ENCODE data around the gene ANO4.

GRCh38 chr12:101115326-101115725, 320.8 kb downstream of the ANO4 start:
- TF ChIP-seq ZFP3 (CRISPR knock-in tag; IDR thresholded peaks at IDR 0.05) (no peak), ARNTL (CRISPR knock-in tag; IDR thresholded peaks at IDR 0.05; ENCODE audit: borderline replicate concordance, low read depth) (no peak), PATZ1 (CRISPR knock-in tag; IDR thresholded peaks at IDR 0.05; ENCODE audit: borderline replicate concordance) (no peak), ESRRG (CRISPR knock-in tag; IDR thresholded peaks at IDR 0.05) (no peak), CSDC2 (CRISPR knock-in tag; IDR thresholded peaks at IDR 0.05) (no peak), OSR1 (CRISPR knock-in tag; IDR thresholded peaks at IDR 0.05) (no peak), ZNF70 (CRISPR knock-in tag; IDR thresholded peaks at IDR 0.05) (no peak), ZFP30 (CRISPR knock-in tag; IDR thresholded peaks at IDR 0.05) (no peak)
- TF ChIP-seq, protein P1, sequence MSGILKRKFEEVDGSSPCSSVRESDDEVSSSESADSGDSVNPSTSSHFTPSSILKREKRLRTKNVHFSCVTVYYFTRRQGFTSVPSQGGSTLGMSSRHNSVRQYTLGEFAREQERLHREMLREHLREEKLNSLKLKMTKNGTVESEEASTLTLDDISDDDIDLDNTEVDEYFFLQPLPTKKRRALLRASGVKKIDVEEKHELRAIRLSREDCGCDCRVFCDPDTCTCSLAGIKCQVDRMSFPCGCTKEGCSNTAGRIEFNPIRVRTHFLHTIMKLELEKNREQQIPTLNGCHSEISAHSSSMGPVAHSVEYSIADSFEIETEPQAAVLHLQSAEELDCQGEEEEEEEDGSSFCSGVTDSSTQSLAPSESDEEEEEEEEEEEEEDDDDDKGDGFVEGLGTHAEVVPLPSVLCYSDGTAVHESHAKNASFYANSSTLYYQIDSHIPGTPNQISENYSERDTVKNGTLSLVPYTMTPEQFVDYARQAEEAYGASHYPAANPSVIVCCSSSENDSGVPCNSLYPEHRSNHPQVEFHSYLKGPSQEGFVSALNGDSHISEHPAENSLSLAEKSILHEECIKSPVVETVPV (CRISPR knock-in tag; IDR thresholded peaks at IDR 0.05): no peak
- TF ChIP-seq, protein P2, sequence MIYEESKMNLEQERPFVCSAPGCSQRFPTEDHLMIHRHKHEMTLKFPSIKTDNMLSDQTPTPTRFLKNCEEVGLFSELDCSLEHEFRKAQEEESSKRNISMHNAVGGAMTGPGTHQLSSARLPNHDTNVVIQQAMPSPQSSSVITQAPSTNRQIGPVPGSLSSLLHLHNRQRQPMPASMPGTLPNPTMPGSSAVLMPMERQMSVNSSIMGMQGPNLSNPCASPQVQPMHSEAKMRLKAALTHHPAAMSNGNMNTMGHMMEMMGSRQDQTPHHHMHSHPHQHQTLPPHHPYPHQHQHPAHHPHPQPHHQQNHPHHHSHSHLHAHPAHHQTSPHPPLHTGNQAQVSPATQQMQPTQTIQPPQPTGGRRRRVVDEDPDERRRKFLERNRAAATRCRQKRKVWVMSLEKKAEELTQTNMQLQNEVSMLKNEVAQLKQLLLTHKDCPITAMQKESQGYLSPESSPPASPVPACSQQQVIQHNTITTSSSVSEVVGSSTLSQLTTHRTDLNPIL (CRISPR knock-in tag; IDR thresholded peaks at IDR 0.05; ENCODE audit: low read depth): no peak
- TF ChIP-seq, protein P3, sequence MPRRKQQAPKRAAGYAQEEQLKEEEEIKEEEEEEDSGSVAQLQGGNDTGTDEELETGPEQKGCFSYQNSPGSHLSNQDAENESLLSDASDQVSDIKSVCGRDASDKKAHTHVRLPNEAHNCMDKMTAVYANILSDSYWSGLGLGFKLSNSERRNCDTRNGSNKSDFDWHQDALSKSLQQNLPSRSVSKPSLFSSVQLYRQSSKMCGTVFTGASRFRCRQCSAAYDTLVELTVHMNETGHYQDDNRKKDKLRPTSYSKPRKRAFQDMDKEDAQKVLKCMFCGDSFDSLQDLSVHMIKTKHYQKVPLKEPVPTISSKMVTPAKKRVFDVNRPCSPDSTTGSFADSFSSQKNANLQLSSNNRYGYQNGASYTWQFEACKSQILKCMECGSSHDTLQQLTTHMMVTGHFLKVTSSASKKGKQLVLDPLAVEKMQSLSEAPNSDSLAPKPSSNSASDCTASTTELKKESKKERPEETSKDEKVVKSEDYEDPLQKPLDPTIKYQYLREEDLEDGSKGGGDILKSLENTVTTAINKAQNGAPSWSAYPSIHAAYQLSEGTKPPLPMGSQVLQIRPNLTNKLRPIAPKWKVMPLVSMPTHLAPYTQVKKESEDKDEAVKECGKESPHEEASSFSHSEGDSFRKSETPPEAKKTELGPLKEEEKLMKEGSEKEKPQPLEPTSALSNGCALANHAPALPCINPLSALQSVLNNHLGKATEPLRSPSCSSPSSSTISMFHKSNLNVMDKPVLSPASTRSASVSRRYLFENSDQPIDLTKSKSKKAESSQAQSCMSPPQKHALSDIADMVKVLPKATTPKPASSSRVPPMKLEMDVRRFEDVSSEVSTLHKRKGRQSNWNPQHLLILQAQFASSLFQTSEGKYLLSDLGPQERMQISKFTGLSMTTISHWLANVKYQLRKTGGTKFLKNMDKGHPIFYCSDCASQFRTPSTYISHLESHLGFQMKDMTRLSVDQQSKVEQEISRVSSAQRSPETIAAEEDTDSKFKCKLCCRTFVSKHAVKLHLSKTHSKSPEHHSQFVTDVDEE (CRISPR knock-in tag; IDR thresholded peaks at IDR 0.05): no peak
- TF ChIP-seq, protein P4, sequence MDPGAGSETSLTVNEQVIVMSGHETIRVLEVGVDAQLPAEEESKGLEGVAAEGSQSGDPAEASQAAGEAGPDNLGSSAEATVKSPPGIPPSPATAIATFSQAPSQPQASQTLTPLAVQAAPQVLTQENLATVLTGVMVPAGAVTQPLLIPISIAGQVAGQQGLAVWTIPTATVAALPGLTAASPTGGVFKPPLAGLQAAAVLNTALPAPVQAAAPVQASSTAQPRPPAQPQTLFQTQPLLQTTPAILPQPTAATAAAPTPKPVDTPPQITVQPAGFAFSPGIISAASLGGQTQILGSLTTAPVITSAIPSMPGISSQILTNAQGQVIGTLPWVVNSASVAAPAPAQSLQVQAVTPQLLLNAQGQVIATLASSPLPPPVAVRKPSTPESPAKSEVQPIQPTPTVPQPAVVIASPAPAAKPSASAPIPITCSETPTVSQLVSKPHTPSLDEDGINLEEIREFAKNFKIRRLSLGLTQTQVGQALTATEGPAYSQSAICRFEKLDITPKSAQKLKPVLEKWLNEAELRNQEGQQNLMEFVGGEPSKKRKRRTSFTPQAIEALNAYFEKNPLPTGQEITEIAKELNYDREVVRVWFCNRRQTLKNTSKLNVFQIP (CRISPR knock-in tag; IDR thresholded peaks at IDR 0.05; ENCODE audit: borderline replicate concordance, low read depth): no peak
